ENCODE measurements around the gene RFPL1.

Gene RFPL1

GRCh38 chr22:29480262-29480511, 41.8 kb downstream of the RFPL1 start:
- H2BK15ac ChIP-seq (replicated peaks; ENCODE audit: low read depth): no peak overlapping the region
- H2AK5ac ChIP-seq (ENCODE audit: low read length): no peak overlapping the region
- H3K4me1 ChIP-seq (ENCODE audit: control insufficient read depth, low read depth, low read length): no peaks in the 10 kb centered on the region
- H4K5ac ChIP-seq (ENCODE audit: low read length): no peak overlapping the region
- WGBS (ENCODE audit: extremely low coverage, insufficient coverage, low lambda C conversion rate): no CpG with 5 or more reads among the region's 39 CpGs
- H3K79me1 ChIP-seq (ENCODE audit: low read length): no peaks in the 10 kb centered on the region
- peaks cover 18% of the 10 kb centered on the region for H3K27me3 ChIP-seq (ENCODE audit: insufficient read depth, low read length, poor library complexity)
- H3K56ac ChIP-seq (ENCODE audit: low read length): no peak overlapping the region
- no peak overlapping the region for H3K27ac ChIP-seq (ENCODE audit: low read depth, low read length)
- H3K4me2 ChIP-seq (ENCODE audit: low read length): no peak overlapping the region
- DNase-seq: no peak
- no peak overlapping the region for H2BK5ac ChIP-seq (ENCODE audit: low read length)
- H3K9ac ChIP-seq (ENCODE audit: low read length): no peak overlapping the region
- no peaks in the 10 kb centered on the region for H3K36me3 ChIP-seq (ENCODE audit: control insufficient read depth, insufficient read depth, low read length)
- H3K4ac ChIP-seq (ENCODE audit: low read depth, low read length): no peak overlapping the region
- no peaks in the 10 kb centered on the region for H3K79me2 ChIP-seq (ENCODE audit: control insufficient read depth, insufficient read depth, low read length)
- H3K23ac ChIP-seq (ENCODE audit: low read length): no peak overlapping the region
- H2BK120ac ChIP-seq (ENCODE audit: low read depth, low read length): no peak overlapping the region
- no peak overlapping the region for H4K8ac ChIP-seq (ENCODE audit: low read depth, low read length)
- no peak overlapping the region for H3K18ac ChIP-seq (ENCODE audit: low read length)
- no peak overlapping the region for H3K4me3 ChIP-seq (ENCODE audit: low read length)

DNA sequence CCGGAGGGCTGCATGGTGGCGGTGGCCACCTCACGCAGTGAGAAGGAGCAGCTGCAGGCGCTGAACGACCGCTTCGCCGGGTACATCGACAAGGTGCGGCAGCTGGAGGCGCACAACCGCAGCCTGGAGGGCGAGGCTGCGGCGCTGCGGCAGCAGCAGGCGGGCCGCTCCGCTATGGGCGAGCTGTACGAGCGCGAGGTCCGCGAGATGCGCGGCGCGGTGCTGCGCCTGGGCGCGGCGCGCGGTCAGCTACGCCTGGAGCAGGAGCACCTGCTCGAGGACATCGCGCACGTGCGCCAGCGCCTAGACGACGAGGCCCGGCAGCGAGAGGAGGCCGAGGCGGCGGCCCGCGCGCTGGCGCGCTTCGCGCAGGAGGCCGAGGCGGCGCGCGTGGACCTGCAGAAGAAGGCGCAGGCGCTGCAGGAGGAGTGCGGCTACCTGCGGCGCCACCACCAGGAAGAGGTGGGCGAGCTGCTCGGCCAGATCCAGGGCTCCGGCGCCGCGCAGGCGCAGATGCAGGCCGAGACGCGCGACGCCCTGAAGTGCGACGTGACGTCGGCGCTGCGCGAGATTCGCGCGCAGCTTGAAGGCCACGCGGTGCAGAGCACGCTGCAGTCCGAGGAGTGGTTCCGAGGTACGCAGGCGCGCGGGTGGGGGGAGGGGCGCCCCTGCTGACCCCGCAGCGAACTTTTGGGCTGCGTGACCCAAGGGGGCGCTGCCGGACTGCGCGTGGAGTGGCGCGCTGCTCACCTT, 42.3 kb downstream of the RFPL1 start:
- Histone ChIP-seq H3K27me3 (ENCODE audit: insufficient read depth, low read length, poor library complexity) (peaks cover 18% of the 10 kb centered on the region), H3K18ac (ENCODE audit: low read length) (no peak overlapping the region), H3K27ac (ENCODE audit: low read depth, low read length) (no peak overlapping the region), H2BK5ac (ENCODE audit: low read length) (no peak overlapping the region), H3K9ac (ENCODE audit: low read length) (peak overlapping the region; percentile 26), H2AK5ac (ENCODE audit: low read length) (no peak overlapping the region), H2BK120ac (ENCODE audit: low read depth, low read length) (no peak overlapping the region), H3K4ac (ENCODE audit: low read depth, low read length) (no peak overlapping the region), H3K4me3 (ENCODE audit: low read length) (no peak overlapping the region), H3K4me1 (ENCODE audit: control insufficient read depth, low read depth, low read length) (no peaks in the 10 kb centered on the region), H3K36me3 (ENCODE audit: control insufficient read depth, insufficient read depth, low read length) (no peaks in the 10 kb centered on the region), H3K79me1 (ENCODE audit: low read length) (no peaks in the 10 kb centered on the region), H4K8ac (ENCODE audit: low read depth, low read length) (no peak overlapping the region), H2BK15ac (replicated peaks; ENCODE audit: low read depth) (no peak overlapping the region), H3K56ac (ENCODE audit: low read length) (peak overlapping the region; percentile 50), H3K23ac (ENCODE audit: low read length) (no peak overlapping the region), H3K4me2 (ENCODE audit: low read length) (peak overlapping the region; percentile 26), H3K79me2 (ENCODE audit: control insufficient read depth, insufficient read depth, low read length) (no peaks in the 10 kb centered on the region), H4K5ac (ENCODE audit: low read length) (no peak overlapping the region)
- WGBS (ENCODE audit: extremely low coverage, insufficient coverage, low lambda C conversion rate): no CpG with 5 or more reads among the region's 107 CpGs
- peak; percentile 86 for DNase-seq

GRCh38 chr22:29481265-29482000, 43.0 kb downstream of the RFPL1 start:
- H3K79me2 ChIP-seq (ENCODE audit: control insufficient read depth, insufficient read depth, low read length): no peaks in the 10 kb centered on the region
- no peak overlapping the region for H3K18ac ChIP-seq (ENCODE audit: low read length)
- no peak overlapping the region for H3K4ac ChIP-seq (ENCODE audit: low read depth, low read length)
- H3K79me1 ChIP-seq (ENCODE audit: low read length): no peaks in the 10 kb centered on the region
- no peaks in the 10 kb centered on the region for H3K4me1 ChIP-seq (ENCODE audit: control insufficient read depth, low read depth, low read length)
- no peak overlapping the region for H4K8ac ChIP-seq (ENCODE audit: low read depth, low read length)
- H3K36me3 ChIP-seq (ENCODE audit: control insufficient read depth, insufficient read depth, low read length): no peaks in the 10 kb centered on the region
- H2BK5ac ChIP-seq (ENCODE audit: low read length): no peak overlapping the region
- H3K23ac ChIP-seq (ENCODE audit: low read length): no peak overlapping the region
- peaks cover 18% of the 10 kb centered on the region for H3K27me3 ChIP-seq (ENCODE audit: insufficient read depth, low read length, poor library complexity)
- H3K9ac ChIP-seq (ENCODE audit: low read length): peak overlapping the region; percentile 26
- H2BK15ac ChIP-seq (replicated peaks; ENCODE audit: low read depth): no peak overlapping the region
- no CpG with 5 or more reads among the region's 15 CpGs for WGBS (ENCODE audit: extremely low coverage, insufficient coverage, low lambda C conversion rate)
- H2AK5ac ChIP-seq (ENCODE audit: low read length): no peak overlapping the region
- DNase-seq: peak; percentile 74
- H2BK120ac ChIP-seq (ENCODE audit: low read depth, low read length): no peak overlapping the region
- H3K4me2 ChIP-seq (ENCODE audit: low read length): peak overlapping the region; percentile 26
- H4K5ac ChIP-seq (ENCODE audit: low read length): no peak overlapping the region
- no peak overlapping the region for H3K4me3 ChIP-seq (ENCODE audit: low read length)
- H3K27ac ChIP-seq (ENCODE audit: low read depth, low read length): no peak overlapping the region
- H3K56ac ChIP-seq (ENCODE audit: low read length): peak overlapping the region; percentile 50

DNA sequence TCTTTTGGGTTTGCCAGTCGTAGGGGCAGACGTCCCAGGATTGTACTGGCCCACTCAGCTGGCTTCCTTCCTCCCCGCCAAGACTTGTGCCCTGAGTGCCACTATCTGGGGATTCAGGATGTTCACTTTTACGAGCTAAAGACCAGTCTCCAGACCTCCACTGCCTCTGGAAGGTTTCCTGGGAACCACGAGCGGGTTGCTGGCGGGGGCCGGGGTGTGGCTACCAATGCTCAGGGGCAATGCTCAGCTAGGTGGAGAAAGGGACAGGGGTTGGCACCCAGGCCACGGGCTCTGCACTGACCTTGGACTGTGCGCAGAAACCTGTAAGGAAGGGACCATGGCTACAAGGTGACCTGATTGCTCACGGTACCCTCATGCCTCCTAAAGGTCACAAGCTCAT, 43.9 kb downstream of the RFPL1 start:
- Histone ChIP-seq H3K4ac (ENCODE audit: low read depth, low read length) (no peak overlapping the region), H2BK120ac (ENCODE audit: low read depth, low read length) (no peak overlapping the region), H3K4me1 (ENCODE audit: control insufficient read depth, low read depth, low read length) (no peaks in the 10 kb centered on the region), H3K27ac (ENCODE audit: low read depth, low read length) (no peak overlapping the region), H3K36me3 (ENCODE audit: control insufficient read depth, insufficient read depth, low read length) (no peaks in the 10 kb centered on the region), H3K56ac (ENCODE audit: low read length) (no peak overlapping the region), H3K27me3 (ENCODE audit: insufficient read depth, low read length, poor library complexity) (peaks cover 18% of the 10 kb centered on the region), H2BK15ac (replicated peaks; ENCODE audit: low read depth) (no peak overlapping the region), H3K4me2 (ENCODE audit: low read length) (no peak overlapping the region), H3K79me1 (ENCODE audit: low read length) (no peaks in the 10 kb centered on the region), H2AK5ac (ENCODE audit: low read length) (no peak overlapping the region), H3K18ac (ENCODE audit: low read length) (no peak overlapping the region), H4K5ac (ENCODE audit: low read length) (no peak overlapping the region), H2BK5ac (ENCODE audit: low read length) (no peak overlapping the region), H3K79me2 (ENCODE audit: control insufficient read depth, insufficient read depth, low read length) (no peaks in the 10 kb centered on the region), H4K8ac (ENCODE audit: low read depth, low read length) (no peak overlapping the region), H3K4me3 (ENCODE audit: low read length) (no peak overlapping the region), H3K23ac (ENCODE audit: low read length) (no peak overlapping the region), H3K9ac (ENCODE audit: low read length) (no peak overlapping the region)
- no CpG with 5 or more reads among the region's 11 CpGs for WGBS (ENCODE audit: extremely low coverage, insufficient coverage, low lambda C conversion rate)
- DNase-seq: no peak

DNA sequence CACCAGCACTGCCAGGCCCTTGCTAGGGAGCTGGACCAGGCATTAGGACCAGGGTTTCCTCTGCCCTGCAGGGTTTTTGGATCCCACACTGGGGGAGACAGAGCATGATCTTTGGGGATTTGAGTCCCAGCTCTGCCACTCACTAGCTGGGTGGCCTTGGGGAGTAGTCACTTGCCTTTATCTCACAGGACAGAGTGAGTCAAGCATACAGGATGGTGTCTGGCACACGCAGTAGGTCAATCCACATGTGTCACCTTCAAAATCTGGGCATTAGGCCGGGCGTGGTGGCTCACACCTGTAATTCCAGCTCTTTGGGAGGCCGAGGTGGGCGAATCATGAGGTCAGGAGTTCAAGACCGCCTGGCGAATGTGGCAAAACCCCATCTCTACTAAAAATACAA, 44.3 kb downstream of the RFPL1 start:
- no CpG with 5 or more reads among the region's 7 CpGs for WGBS (ENCODE audit: extremely low coverage, insufficient coverage, low lambda C conversion rate)
- no peak overlapping the region for H2BK5ac ChIP-seq (ENCODE audit: low read length)

More for the DNA sequence above, 44.3 kb downstream of the RFPL1 start:
- Histone ChIP-seq H4K8ac (ENCODE audit: low read depth, low read length) (no peak overlapping the region), H3K27me3 (ENCODE audit: insufficient read depth, low read length, poor library complexity) (peaks cover 18% of the 10 kb centered on the region), H3K4ac (ENCODE audit: low read depth, low read length) (no peak overlapping the region), H3K18ac (ENCODE audit: low read length) (no peak overlapping the region), H3K79me1 (ENCODE audit: low read length) (no peaks in the 10 kb centered on the region), H3K4me1 (ENCODE audit: control insufficient read depth, low read depth, low read length) (no peaks in the 10 kb centered on the region), H4K5ac (ENCODE audit: low read length) (no peak overlapping the region), H3K4me3 (ENCODE audit: low read length) (no peak overlapping the region), H2AK5ac (ENCODE audit: low read length) (no peak overlapping the region), H3K56ac (ENCODE audit: low read length) (no peak overlapping the region), H3K4me2 (ENCODE audit: low read length) (no peak overlapping the region), H3K9ac (ENCODE audit: low read length) (no peak overlapping the region), H2BK120ac (ENCODE audit: low read depth, low read length) (no peak overlapping the region), H3K27ac (ENCODE audit: low read depth, low read length) (no peak overlapping the region), H3K79me2 (ENCODE audit: control insufficient read depth, insufficient read depth, low read length) (no peaks in the 10 kb centered on the region), H3K23ac (ENCODE audit: low read length) (no peak overlapping the region), H3K36me3 (ENCODE audit: control insufficient read depth, insufficient read depth, low read length) (no peaks in the 10 kb centered on the region), H2BK15ac (replicated peaks; ENCODE audit: low read depth) (no peak overlapping the region)
- DNase-seq: no peak
